ENCODE results near the gene ROR2.

ROR2 gene

GRCh38 chr9:91532325-91532724, 417.7 kb downstream of the ROR2 start:
- Histone ChIP-seq H3K79me2 (ENCODE audit: insufficient read depth, low read length) (no peaks in the 10 kb centered on the region), H3K36me3 (ENCODE audit: low read length) (no peaks in the 10 kb centered on the region), H3K9ac (ENCODE audit: low read length) (no peak overlapping the region), H3K4me2 (ENCODE audit: low read depth, low read length, poor library complexity, severe bottlenecking) (no peak overlapping the region), H3K9me2 (replicated peaks; ENCODE audit: insufficient read depth, low read length) (no peaks in the 10 kb centered on the region), H3K4me3 (ENCODE audit: insufficient read depth, low read length, poor library complexity, severe bottlenecking) (no peak overlapping the region), H3F3A (ENCODE audit: insufficient read depth) (no peaks in the 10 kb centered on the region), H3K27ac (ENCODE audit: low read depth, low read length) (no peak overlapping the region), H3K27me3 (ENCODE audit: low read length) (no peaks in the 10 kb centered on the region), H3K9me3 (ENCODE audit: insufficient read depth, low read length) (no peaks in the 10 kb centered on the region), H4K20me1 (ENCODE audit: low read depth, low read length) (no peaks in the 10 kb centered on the region), H2AFZ (ENCODE audit: low read depth, low read length, severe bottlenecking) (no peak overlapping the region)
- TF ChIP-seq CTCF (IDR thresholded peaks at IDR 0.05; ENCODE audit: insufficient read depth, low read length, poor library complexity, severe bottlenecking) = no peak

- H3K9me3 ChIP-seq (ENCODE audit: insufficient read depth, low read length) = no peaks in the 10 kb centered on the region
- no peak overlapping the region for H3K4me3 ChIP-seq (ENCODE audit: insufficient read depth, low read length, poor library complexity, severe bottlenecking)
- no peak overlapping the region for H3K4me2 ChIP-seq (ENCODE audit: low read depth, low read length, poor library complexity, severe bottlenecking)
- no peaks in the 10 kb centered on the region for H3K9me2 ChIP-seq (replicated peaks; ENCODE audit: insufficient read depth, low read length)
- no peaks in the 10 kb centered on the region for H3K36me3 ChIP-seq (ENCODE audit: low read length)
- H4K20me1 ChIP-seq (ENCODE audit: low read depth, low read length) = no peaks in the 10 kb centered on the region
- H3K27me3 ChIP-seq (ENCODE audit: low read length) = no peaks in the 10 kb centered on the region
- no peak overlapping the region for H3K27ac ChIP-seq (ENCODE audit: low read depth, low read length)
- H2AFZ ChIP-seq (ENCODE audit: low read depth, low read length, severe bottlenecking) = no peak overlapping the region
- H3K79me2 ChIP-seq (ENCODE audit: insufficient read depth, low read length) = no peaks in the 10 kb centered on the region
- TF ChIP-seq EZH2phosphoT487 (conservative IDR thresholded peaks at IDR 0.05; ENCODE audit: low read length) (no peak), CTCF (IDR thresholded peaks at IDR 0.05; ENCODE audit: insufficient read depth, low read length, poor library complexity, severe bottlenecking) (no peak)
- no peaks in the 10 kb centered on the region for H3F3A ChIP-seq (ENCODE audit: insufficient read depth)
- no peak overlapping the region for H3K9ac ChIP-seq (ENCODE audit: low read length)
Measured at GRCh38 chr9:91530829-91531228, 419.2 kb downstream of the ROR2 start.

GRCh38 chr9:91522481-91522880, 427.5 kb downstream of the ROR2 start:
- no peak overlapping the region for H3K27ac ChIP-seq (ENCODE audit: low read depth, low read length)
- H3K36me3 ChIP-seq (ENCODE audit: low read length) = no peaks in the 10 kb centered on the region
- H3K9ac ChIP-seq (ENCODE audit: low read length) = no peak overlapping the region
- H3F3A ChIP-seq (ENCODE audit: insufficient read depth) = no peaks in the 10 kb centered on the region
- no peak overlapping the region for H3K4me3 ChIP-seq (ENCODE audit: insufficient read depth, low read length, poor library complexity, severe bottlenecking)
- no peak overlapping the region for H2AFZ ChIP-seq (ENCODE audit: low read depth, low read length, severe bottlenecking)
- TF ChIP-seq CTCF (IDR thresholded peaks at IDR 0.05; ENCODE audit: insufficient read depth, low read length, poor library complexity, severe bottlenecking) = no peak
- TF ChIP-seq EZH2phosphoT487 (conservative IDR thresholded peaks at IDR 0.05; ENCODE audit: low read length) = no peak
- no peaks in the 10 kb centered on the region for H3K27me3 ChIP-seq (ENCODE audit: low read length)
- H3K79me2 ChIP-seq (ENCODE audit: insufficient read depth, low read length) = no peaks in the 10 kb centered on the region
- H4K20me1 ChIP-seq (ENCODE audit: low read depth, low read length) = no peaks in the 10 kb centered on the region
- H3K9me2 ChIP-seq (replicated peaks; ENCODE audit: insufficient read depth, low read length) = no peaks in the 10 kb centered on the region
- H3K4me2 ChIP-seq (ENCODE audit: low read depth, low read length, poor library complexity, severe bottlenecking) = no peak overlapping the region
- no peaks in the 10 kb centered on the region for H3K9me3 ChIP-seq (ENCODE audit: insufficient read depth, low read length)
